Caco-2 (cell line): ENCODE data around the gene GPR162. TPM values are rescaled to one million over a fixed set of nuclear protein-coding genes. Genes with fewer than 3 reads are reported as not detected.

Experiments used
- BruUV-seq: library from RNA; stranded (reverse); fragments of 400-500 nt; replicated peaks from 2 replicates; lab custom pipeline; 2021; lab: Mats Ljungman, UMichigan
- CTCF ChIA-PET: fragments of 300-600 bp; sonication (Branson Sonifier 250); formaldehyde crosslinking; loops from one replicate; lab custom pipeline; 2022; ENCODE audit warnings: antibody characterized with exemption; lab: Charles Lee
- POLR2A ChIA-PET: fragments of 300-600 bp; sonication (Branson Sonifier 250); formaldehyde crosslinking; loops from one replicate; lab custom pipeline; 2022; ENCODE audit warnings: antibody characterized with exemption; lab: Charles Lee
- DNase-seq, 2 experiments: peaks; one replicate each; pipeline versions ENCODE4 v3.0.0 to v3.0.0-alpha.2; 2020 to 2022
- H3K27me3 ChIP-seq: replicated peaks from 2 replicates; pipeline ENCODE4 v1.6.0; 2011; ENCODE audit warnings: low read length; ENCODE audit not compliant: control insufficient read depth, insufficient read depth
- H3K36me3 ChIP-seq: 2 replicates; pipeline ENCODE4 v1.5.1; 2011; ENCODE audit warnings: low read length; ENCODE audit not compliant: control insufficient read depth, insufficient read depth
- H3K4me1 ChIP-seq: fragments of 250-450 bp; sonication (Bioruptor Pico); 2 replicates; pipeline ENCODE4 v1.5.1; 2020; ENCODE audit warnings: mild to moderate bottlenecking
- H3K4me3 ChIP-seq: 2 replicates; pipeline ENCODE4 v1.5.1; 2011; ENCODE audit warnings: low read depth, mild to moderate bottlenecking, control low read depth, low read length
- H3K9me3 ChIP-seq: fragments of 250-450 bp; sonication (Bioruptor Pico); 2 replicates; pipeline ENCODE4 v1.5.1; 2020; ENCODE audit warnings: mild to moderate bottlenecking, moderate library complexity
- H3K27ac Mint-ChIP-seq: one replicate; pipeline ENCODE4 v1.8.0; 2022; ENCODE audit warnings: mixed read lengths; ENCODE audit not compliant: unreplicated experiment
- H3K27me3 Mint-ChIP-seq: one replicate; pipeline ENCODE4 v1.8.0; 2022; ENCODE audit warnings: mixed read lengths; ENCODE audit not compliant: insufficient read depth, unreplicated experiment
- H3K36me3 Mint-ChIP-seq: one replicate; pipeline ENCODE4 v1.8.0; 2022; ENCODE audit warnings: mild to moderate bottlenecking, mixed read lengths; ENCODE audit not compliant: insufficient read depth, unreplicated experiment
- H3K4me1 Mint-ChIP-seq: one replicate; pipeline ENCODE4 v1.8.0; 2022; ENCODE audit warnings: low read depth, mixed read lengths; ENCODE audit not compliant: unreplicated experiment
- H3K4me3 Mint-ChIP-seq: one replicate; pipeline ENCODE4 v1.8.0; 2022; ENCODE audit warnings: mild to moderate bottlenecking, moderate library complexity, mixed read lengths; ENCODE audit not compliant: unreplicated experiment
- H3K9me3 Mint-ChIP-seq: one replicate; pipeline ENCODE4 v1.8.0; 2022; ENCODE audit warnings: mixed read lengths; ENCODE audit not compliant: unreplicated experiment
- CTCF ChIP-seq, 2 experiments: fragments of 200-600 bp in 1 of 2; IDR thresholded peaks; 1 replicate in 1 of 2; 2 replicates in 1 of 2; pipeline versions ENCODE4 v1.5.1 to v1.8.0; 2011 to 2022; ENCODE audit warnings: antibody characterized with exemption in 1 of 2, control low read depth in 1 of 2, inconsistent platforms in 1 of 2, low read depth in 1 of 2, low read length in 1 of 2, mild to moderate bottlenecking in 1 of 2, moderate library complexity in 1 of 2; ENCODE audit not compliant: insufficient read depth in 1 of 2, severe bottlenecking in 1 of 2, unreplicated experiment in 1 of 2
- intact Hi-C: fragments of 100-400 bp; cut with micrococcal nuclease; formaldehyde crosslinking; loops from one replicate; pipeline ENCODE4 v1.10.0; 2022; ENCODE audit not compliant: unreplicated experiment
- total RNA-seq: library from RNA; stranded (reverse); gene quantifications from 2 replicates; pipeline ENCODE4 v1.2.3, GENCODE V29; 2022

Gene GPR162
- total RNA-seq, 1 experiment from 2014 or later, result 1.2 TPM

DNA sequence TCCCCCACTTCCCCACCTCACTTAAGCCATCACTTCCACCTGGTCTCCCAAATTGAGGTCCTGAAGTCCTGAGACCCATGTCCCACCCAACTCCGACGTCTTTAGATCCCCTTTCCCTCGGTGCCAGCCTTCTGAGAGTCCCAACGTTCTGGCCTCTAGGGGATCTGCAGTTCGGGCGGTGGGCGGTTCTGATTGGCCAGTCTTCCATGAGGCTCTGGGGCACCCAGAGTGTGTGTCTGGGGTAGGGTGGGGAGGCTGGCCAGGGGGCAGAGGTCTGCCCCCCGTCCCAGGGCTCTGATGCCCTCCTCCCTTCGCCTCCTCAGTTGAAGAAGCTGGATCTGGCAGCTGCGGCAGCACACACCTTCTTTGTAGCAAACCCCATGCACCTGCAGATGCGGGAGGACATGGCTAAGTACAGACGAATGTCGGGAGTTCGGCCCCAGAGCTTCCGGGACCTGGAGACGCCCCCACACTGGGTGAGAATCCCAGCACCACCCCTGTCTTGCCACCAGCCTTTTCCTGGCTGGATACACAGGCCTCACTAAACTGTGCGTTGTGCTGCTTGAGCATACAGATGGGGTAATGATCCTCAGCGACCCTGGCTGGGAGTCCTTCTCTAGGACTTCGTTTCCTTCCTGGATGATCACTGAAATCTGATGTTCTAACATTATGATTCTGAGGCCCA, 8.1 kb downstream of the GPR162 start:
- TF ChIP-seq CTCF (IDR thresholded peaks at IDR 0.05; ENCODE audit: insufficient read depth in 1 of 2, low read depth in 1 of 2, low read length in 1 of 2, severe bottlenecking in 1 of 2, unreplicated experiment in 1 of 2), result peak in 1 of 2 experiments; percentile 28
- Mint-ChIP-seq H3K4me3 (peak overlapping the region; percentile 94), H3K9me3 (no peaks in the 10 kb centered on the region), H3K4me1 (peaks cover 15% of the 10 kb centered on the region), H3K36me3 (peaks cover 19% of the 10 kb centered on the region), H3K27ac (peak overlapping the region; percentile 95), H3K27me3 (peaks cover 17% of the 10 kb centered on the region)
- H3K4me1 ChIP-seq, result peaks cover 15% of the 10 kb centered on the region
- H3K36me3 ChIP-seq, result no peaks in the 10 kb centered on the region; the same call in 1 of the 2 replicates
- CTCF ChIA-PET, result interaction anchor here (0.7 to 2.4 kb wide), 5 partner anchors 9 to 108 kb away, joined by 3 to 8 read pairs (median 4); partner anchors contain the start of genes CDCA3, MLF2, PTMS and USP5
- intact Hi-C loops, result loop anchor here (5.0 kb wide), 2 partner anchors 212 to 257 kb away; no protein-coding TSS in a partner anchor
- no TSS peak for BruUV-seq
- H3K27me3 ChIP-seq, result no peaks in the 10 kb centered on the region; the same call in 1 of the 2 replicates
- POLR2A ChIA-PET, result interaction anchor here (0.6 to 1.9 kb wide), 2 partner anchors 22 to 610 kb away, joined by 7 to 9 read pairs; partner anchors contain the start of genes CDCA3 and USP5
- H3K9me3 ChIP-seq, result no peaks in the 10 kb centered on the region
- no peak for DNase-seq
- H3K4me3 ChIP-seq, result peak overlapping the region; percentile 97

DNA sequence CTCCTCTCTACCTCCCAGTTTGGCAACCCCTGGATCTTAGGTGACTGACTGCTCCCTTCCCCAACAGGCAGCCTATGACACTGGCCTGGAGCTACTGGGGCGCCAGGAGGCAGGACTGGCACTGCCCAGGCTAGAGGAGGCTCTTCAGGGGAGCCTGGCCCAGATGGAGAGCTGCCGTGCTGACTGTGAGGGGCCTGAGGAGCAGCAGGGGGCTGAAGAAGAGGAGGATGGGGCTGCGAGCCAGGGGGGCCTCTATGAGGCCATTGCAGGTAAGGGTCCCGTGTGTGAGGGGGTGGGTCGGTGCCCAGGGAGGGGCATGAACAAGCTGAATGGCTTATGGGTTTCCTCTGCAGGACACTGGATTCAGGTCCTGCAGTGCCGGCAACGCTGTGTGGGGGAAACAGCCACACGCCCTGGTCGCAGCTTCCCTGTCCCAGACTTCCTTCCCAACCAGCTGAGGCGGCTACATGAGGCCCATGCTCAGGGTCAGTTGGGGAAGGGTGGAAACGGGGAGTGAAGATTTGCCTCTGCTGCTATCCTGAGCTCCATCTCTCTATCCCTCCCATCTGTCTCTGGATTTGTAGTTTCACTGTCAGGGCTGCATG, 8.8 kb downstream of the GPR162 start:
- ChIA-PET POLR2A (interaction anchor here (0.6 to 1.9 kb wide), 2 partner anchors 21 to 609 kb away, joined by 7 to 9 read pairs; partner anchors contain the start of genes CDCA3 and USP5), CTCF (interaction anchor here (1.2 to 2.2 kb wide), 2 partner anchors 22 to 77 kb away, joined by 4 to 7 read pairs; partner anchors contain the start of genes MLF2 and USP5)
- TF ChIP-seq CTCF (IDR thresholded peaks at IDR 0.05; ENCODE audit: insufficient read depth in 1 of 2, low read depth in 1 of 2, low read length in 1 of 2, severe bottlenecking in 1 of 2, unreplicated experiment in 1 of 2), result no peak
- Mint-ChIP-seq H3K27me3 (peaks cover 10% of the 10 kb centered on the region), H3K4me1 (peaks cover 22% of the 10 kb centered on the region), H3K27ac (no peak overlapping the region), H3K4me3 (peak overlapping the region; percentile 94), H3K36me3 (peaks cover 26% of the 10 kb centered on the region), H3K9me3 (no peaks in the 10 kb centered on the region)
- H3K27me3 ChIP-seq, result no peaks in the 10 kb centered on the region; the same call in 1 of the 2 replicates
- H3K4me1 ChIP-seq, result peaks cover 15% of the 10 kb centered on the region
- no peak for DNase-seq
- intact Hi-C loops, result no loop called here
- no peaks in the 10 kb centered on the region for H3K9me3 ChIP-seq
- no peak overlapping the region for H3K4me3 ChIP-seq
- H3K36me3 ChIP-seq, result no peaks in the 10 kb centered on the region; the same call in 1 of the 2 replicates
- TSS peak; percentile 24 for BruUV-seq

DNA sequence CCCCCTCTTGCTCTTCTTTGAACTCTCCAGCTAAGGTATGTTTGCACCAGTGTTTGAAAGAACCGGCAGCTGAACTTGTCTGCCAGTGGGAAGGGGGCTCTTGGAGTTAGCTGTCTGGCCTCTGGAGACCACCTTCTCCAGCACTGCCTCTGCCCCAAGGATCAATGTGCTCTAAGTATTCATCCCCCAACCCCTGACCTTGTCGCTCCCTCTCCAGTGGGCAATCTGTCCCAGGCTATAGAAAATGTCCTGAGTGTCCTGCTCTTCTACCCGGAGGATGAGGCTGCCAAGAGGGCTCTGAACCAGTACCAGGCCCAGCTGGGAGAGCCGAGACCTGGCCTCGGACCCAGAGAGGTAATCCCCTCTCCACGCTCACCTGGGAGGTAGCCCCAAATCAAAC, 9.4 kb downstream of the GPR162 start:
- H3K4me1 ChIP-seq, result peaks cover 20% of the 10 kb centered on the region
- intact Hi-C loops, result no loop called here
- Mint-ChIP-seq H3K36me3 (peaks cover 32% of the 10 kb centered on the region), H3K27ac (no peak overlapping the region), H3K9me3 (no peaks in the 10 kb centered on the region), H3K4me1 (peaks cover 29% of the 10 kb centered on the region), H3K27me3 (peaks cover 7% of the 10 kb centered on the region), H3K4me3 (peak overlapping the region; percentile 23)
- no peaks in the 10 kb centered on the region for H3K9me3 ChIP-seq
- DNase-seq, result no peak
- no peak overlapping the region for H3K4me3 ChIP-seq
- no peaks in the 10 kb centered on the region; the same call in 1 of the 2 replicates for H3K36me3 ChIP-seq
- no TSS peak for BruUV-seq
- POLR2A ChIA-PET, result no interaction called here
- no peaks in the 10 kb centered on the region; the same call in 1 of the 2 replicates for H3K27me3 ChIP-seq
- CTCF ChIA-PET, result interaction anchor here (1.2 to 2.1 kb wide), 2 partner anchors 21 to 78 kb away, joined by 4 to 6 read pairs; partner anchors contain the start of genes MLF2 and USP5
- TF ChIP-seq CTCF (IDR thresholded peaks at IDR 0.05; ENCODE audit: insufficient read depth in 1 of 2, low read depth in 1 of 2, low read length in 1 of 2, severe bottlenecking in 1 of 2, unreplicated experiment in 1 of 2), result no peak
